ENCODE measurements around the gene MYH10. TPM values are rescaled to one million over a fixed set of nuclear protein-coding genes. Genes with fewer than 3 reads are reported as not detected.

The MYH10 gene
- total and polyA plus RNA-seq, 9 of the 15 experiments (the other 6 are each of a cell fraction or from before 2014, with no cell fraction given) = 16.3 to 95.3 (median 39.7) TPM

DNA sequence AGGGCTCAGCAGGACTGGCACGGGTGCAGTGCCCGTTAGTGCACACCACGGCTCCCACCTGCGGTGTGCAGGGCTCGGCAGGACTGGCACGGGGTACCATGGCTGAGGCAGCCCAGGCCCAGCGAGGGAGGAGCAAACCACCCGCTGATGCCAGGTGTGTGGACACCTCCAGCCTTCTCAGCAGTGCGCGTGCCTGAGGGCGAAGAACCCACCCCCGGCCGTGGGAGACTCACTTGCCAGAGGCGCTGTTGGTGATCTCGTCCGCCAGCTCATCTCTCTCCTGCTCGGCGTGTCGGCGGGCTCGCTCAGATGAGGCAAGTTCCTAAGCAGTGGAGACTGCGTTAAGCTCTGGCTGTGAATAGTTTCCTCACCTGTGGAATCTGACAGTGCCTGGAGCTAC lies 149.4 kb downstream of the MYH10 start:
- Histone ChIP-seq H3K9me1 (ENCODE audit: control insufficient read depth, insufficient read depth, low read length) (no peaks in the 10 kb centered on the region), H3K4me2 (ENCODE audit: insufficient read depth, low read length) (no peak overlapping the region), H3K4me3 (no peak overlapping the region), H3K27ac (ENCODE audit: extremely low read depth, low read depth, low read length) (no peak overlapping the region), H3K27me3 (ENCODE audit: control insufficient read depth in 2 of 2, insufficient read depth in 2 of 2, low read length in 2 of 2) (no peaks in the 10 kb centered on the region), H3K9ac (ENCODE audit: insufficient read depth in 1 of 2, low read depth in 2 of 2, low read length in 2 of 2) (no peak overlapping the region), H4K20me1 (replicated peaks; ENCODE audit: control insufficient read depth, insufficient read depth, low read length) (no peaks in the 10 kb centered on the region), H3K4me1 (replicated peaks in 1 of 2; ENCODE audit: control insufficient read depth in 2 of 2, insufficient read depth in 2 of 2, low read length in 2 of 2) (no peaks in the 10 kb centered on the region), H3K79me2 (ENCODE audit: control insufficient read depth, insufficient read depth, low read length) (no peaks in the 10 kb centered on the region), H2AFZ (ENCODE audit: low read depth, low read length) (no peak overlapping the region), H3K9me3 (replicated peaks; ENCODE audit: control insufficient read depth, insufficient read depth, low read depth, low read length) (peaks cover 9% of the 10 kb centered on the region), H3K36me3 (ENCODE audit: control insufficient read depth, insufficient read depth, low read length) (peaks cover 98% of the 10 kb centered on the region)
- BruUV-seq (replicated peaks) = no TSS peak
- TF ChIP-seq KLF13 (tag; IDR thresholded peaks at IDR 0.05; ENCODE audit: borderline replicate concordance, low read depth) = no peak
- TF ChIP-seq RBM22 (IDR thresholded peaks at IDR 0.05; ENCODE audit: low read depth, low read length, poor library complexity, severe bottlenecking) = peak; percentile 70
- TF ChIP-seq SRSF3 (IDR thresholded peaks at IDR 0.05; ENCODE audit: insufficient read depth, low read length) = no peak
- TF ChIP-seq E2F1 (CRISPR knock-in tag; IDR thresholded peaks at IDR 0.05) = no peak
- no peak for TF ChIP-seq ZNF3 (CRISPR knock-in tag; IDR thresholded peaks at IDR 0.05)
- 95% methylated on average over 7 of the region's 22 CpGs for WGBS (ENCODE audit: insufficient coverage, low coverage, missing lambda C conversion rate)
- in situ Hi-C loops (cut with MboI) (no loop called here), intact Hi-C loops (cut with micrococcal nuclease) (no loop called here)
- POLR2A ChIA-PET = interaction anchor here (0.7 kb wide), 1 partner anchor 100 kb away, joined by 3 read pairs; no protein-coding TSS in a partner anchor
- no peak for DNase-seq (ENCODE audit: extremely low read depth in 1 of 4, low spot score in 3 of 4)
- FAIRE-seq = no peak
- CTCF ChIA-PET (ENCODE audit: low intra/inter-chr PET ratio) = no interaction called here
- ATAC-seq = no peak

All from K562 (cell line).